ENCODE measurements around the gene PSME2. TPM values are rescaled to one million over a fixed set of nuclear protein-coding genes. Genes with fewer than 3 reads are reported as not detected.
A peak's percentile ranks its signal among the peaks of the same experiment; 100 is the strongest.

PSME2 gene
- total RNA-seq, 1 experiment from 2014 or later = 162 TPM

DNA sequence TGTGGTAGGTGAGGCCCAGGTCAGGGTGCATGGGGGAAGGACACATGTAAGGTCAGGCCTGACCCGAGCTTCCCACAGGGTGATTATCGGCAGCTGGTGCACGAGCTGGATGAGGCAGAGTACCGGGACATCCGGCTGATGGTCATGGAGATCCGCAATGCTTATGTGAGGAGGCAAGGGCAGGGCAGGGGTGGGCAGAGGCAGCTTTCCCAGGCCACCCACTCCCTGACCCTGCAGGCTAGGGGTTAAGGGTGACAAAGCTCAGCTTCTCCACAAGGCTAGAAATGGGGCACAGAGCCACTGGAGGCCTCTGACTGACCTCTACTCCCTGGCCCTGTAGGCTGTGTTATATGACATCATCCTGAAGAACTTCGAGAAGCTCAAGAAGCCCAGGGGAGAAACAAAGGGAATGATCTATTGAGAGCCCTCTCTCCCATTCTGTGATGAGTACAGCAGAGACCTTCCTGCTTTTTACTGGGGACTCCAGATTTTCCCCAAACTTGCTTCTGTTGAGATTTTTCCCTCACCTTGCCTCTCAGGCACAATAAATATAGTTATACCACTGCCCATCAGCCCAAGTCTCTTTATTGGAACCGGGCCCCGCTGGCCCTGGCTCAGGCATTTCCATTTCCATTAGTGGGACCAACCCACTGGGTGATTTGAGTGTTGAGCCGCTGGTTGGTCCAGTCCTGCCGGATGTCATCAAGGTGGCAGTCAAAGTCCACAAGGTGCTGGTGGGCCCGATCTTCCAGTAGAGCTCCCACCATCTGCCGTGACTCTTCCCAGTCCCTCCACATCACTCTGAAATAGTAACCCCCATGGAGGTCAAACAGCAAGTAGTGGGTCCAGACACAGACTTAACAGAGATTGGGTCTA lies 7.8 kb downstream of the PSME2 start:
- in situ Hi-C loops (cut with HindIII; ENCODE audit: low sequenced_read_pairs) = no loop called here
- DNase-seq (ENCODE audit: low spot score) = no peak

DNA sequence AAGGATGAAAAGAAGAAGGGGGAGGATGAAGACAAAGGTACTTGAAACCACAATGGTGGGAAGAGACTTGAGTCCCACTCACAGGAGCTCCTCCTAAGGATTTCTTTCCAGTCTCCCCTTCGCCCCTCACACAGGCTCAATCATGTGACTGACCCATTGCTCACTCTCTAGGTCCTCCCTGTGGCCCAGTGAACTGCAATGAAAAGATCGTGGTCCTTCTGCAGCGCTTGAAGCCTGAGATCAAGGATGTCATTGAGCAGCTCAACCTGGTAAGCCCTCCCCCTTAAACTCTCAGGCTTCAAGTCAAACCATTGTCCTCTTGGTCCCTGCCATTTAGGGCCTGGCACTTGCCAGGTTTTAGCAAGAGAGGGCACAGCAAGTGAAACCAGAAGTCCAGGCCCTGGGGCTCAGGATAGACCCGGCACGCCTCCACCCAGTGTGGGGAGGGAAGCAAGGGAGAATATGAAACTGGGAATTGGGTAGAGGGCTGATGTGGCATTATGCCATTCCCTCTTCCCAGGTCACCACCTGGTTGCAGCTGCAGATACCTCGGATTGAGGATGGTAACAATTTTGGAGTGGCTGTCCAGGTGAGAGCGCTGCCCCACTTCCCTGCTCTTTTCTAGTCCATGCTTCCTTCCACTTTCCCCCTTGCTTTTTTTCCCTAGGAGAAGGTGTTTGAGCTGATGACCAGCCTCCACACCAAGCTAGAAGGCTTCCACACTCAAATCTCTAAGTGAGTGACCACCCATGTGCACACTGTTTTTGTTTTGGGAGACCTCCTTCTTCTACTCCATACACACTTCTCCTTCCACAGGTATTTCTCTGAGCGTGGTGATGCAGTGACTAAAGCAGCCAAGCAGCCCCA lies 8.6 kb downstream of the PSME2 start:
- in situ Hi-C loops (cut with HindIII; ENCODE audit: low sequenced_read_pairs) = no loop called here
- peak; percentile 13 for DNase-seq (ENCODE audit: low spot score)

DNA sequence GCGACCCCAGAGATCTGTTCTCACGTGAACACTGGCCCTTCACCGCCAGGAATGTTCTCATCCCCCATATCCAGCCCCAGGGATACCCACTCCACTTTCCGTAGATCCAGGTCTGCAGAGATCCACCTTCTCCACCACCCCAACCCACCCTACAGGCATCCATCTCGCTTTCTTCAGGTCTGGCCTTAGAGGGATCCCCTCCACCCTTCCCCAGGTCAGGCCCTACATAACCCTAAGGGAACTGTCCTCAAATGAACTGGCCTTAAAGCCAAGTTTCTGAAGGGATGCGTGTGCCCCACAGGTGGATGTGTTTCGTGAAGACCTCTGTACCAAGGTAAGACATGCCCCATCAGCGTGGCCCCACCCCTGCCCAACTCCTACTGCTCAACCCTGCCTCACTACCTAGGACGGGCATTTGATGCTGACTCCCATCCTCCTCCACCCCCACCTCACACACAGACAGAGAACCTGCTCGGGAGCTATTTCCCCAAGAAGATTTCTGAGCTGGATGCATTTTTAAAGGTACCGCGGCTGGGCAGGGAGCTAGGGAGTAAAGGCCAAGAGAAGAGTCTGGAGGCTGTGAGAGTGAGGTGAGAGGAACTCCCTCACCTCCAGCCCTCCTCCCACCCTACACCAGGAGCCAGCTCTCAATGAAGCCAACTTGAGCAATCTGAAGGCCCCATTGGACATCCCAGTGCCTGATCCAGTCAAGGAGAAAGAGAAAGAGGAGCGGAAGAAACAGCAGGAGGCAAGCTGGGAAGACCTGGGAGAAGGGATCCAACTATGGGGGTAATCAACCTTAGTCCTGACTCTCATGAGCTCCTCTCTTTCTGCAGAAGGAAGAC lies 9.5 kb downstream of the PSME2 start:
- peak; percentile 15 for DNase-seq (ENCODE audit: low spot score)
- in situ Hi-C loops (cut with HindIII; ENCODE audit: low sequenced_read_pairs) = no loop called here

DNA sequence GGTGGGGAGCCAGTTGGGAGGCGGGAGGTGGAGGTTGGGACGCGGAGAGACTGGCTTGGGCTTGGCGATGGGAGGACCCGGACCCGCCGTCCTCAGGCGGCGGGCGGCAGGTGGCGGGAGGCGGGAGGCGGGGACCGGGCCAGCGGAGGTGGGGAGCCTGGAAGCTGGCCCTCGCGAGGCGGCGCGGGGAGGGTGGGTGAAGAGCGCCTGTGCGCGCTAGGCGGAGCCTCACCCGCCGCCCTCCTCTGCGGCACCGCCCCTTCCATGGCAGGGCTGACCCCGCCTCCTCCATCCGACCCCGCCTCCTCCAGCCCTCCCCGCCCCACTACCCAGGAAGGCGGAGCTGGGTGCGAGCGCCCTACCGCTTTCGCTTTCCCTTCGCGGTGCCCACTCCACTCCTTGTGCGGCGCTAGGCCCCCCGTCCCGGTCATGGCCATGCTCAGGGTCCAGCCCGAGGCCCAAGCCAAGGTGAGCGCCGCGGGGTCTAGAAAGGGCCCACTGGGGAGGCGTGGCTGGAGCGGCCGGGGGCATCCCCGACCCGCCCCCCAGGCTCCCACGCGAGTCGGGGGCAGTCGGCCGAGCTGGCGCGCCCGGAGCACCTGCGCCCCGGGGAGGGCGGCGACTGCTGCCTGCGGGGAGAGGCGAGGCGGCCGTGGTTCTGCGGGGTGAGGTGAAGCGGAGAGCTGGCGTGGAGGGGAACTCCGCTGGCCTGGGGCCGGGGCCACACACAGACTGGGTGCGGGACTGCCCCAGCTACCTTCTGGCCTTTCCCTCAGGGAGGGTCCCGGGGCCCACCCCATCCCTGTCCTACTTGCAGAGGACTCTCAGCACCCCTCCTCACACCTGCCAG lies 10.4 kb downstream of the PSME2 start, which contains the start of gene PSME1:
Gene PSME1 (plus strand): TSS at position 361 of the 850 bp plus-strand sequence. CDS start 69 bp downstream, at position 430.
- in situ Hi-C loops (cut with HindIII; ENCODE audit: low sequenced_read_pairs) = no loop called here
- DNase-seq (ENCODE audit: low spot score) = peak; percentile 96

DNA sequence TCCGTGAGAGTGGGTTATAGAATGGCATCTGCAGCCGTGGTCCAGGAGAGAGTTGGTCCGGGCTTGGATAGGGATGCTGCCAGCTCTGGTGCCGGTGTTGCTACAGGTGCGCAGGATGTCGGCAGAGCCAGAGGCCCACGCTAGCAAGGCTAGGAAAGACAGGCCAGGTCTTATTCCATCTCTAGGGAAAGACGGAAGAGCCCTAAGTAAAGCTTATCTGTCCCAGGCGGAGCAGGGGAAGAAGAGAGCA lies 10.9 kb downstream of the PSME2 start:
- no peak for DNase-seq (ENCODE audit: low spot score)
- in situ Hi-C loops (cut with HindIII; ENCODE audit: low sequenced_read_pairs) = no loop called here

DNA sequence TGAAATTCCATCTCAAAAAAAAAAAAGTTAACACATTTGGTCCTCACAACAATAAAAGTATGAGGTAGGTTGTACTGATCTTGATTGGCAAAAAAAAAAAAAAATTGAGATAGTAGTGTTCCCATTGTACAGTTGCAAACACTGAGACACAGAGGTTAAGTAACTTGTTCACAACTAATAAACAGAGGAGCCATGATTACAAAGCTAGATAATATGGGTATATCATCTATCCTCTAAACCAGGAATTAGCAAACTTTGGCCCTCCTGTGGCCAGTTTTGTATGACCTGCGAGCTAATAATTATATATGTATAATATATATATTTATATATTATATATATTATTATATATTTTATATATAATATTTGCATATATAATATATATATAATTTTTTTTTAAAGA lies 12.7 kb downstream of the PSME2 start:
- in situ Hi-C loops (cut with HindIII; ENCODE audit: low sequenced_read_pairs) = no loop called here
- DNase-seq (ENCODE audit: low spot score) = no peak

DNA sequence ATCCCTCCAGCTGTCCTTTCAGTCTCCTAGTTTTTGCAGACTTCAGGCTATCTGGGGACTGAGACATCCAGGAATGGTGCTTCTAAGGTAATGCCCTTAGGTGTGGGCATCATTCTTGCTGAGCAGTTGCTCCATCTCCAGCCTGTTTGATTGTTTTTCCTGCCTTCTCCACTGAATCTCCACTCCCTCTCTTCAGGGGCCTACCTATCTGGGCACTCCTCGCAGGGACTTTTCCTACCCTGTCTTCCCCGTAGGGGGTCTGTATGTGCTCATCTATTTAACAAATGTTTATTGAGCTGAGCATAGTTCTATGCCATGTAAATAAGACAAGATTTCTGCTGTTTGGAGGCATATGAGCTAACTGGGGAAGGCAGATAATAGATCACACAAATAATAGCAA lies 13.4 kb downstream of the PSME2 start:
- in situ Hi-C loops (cut with HindIII; ENCODE audit: low sequenced_read_pairs) = no loop called here
- no peak for DNase-seq (ENCODE audit: low spot score)

DNA sequence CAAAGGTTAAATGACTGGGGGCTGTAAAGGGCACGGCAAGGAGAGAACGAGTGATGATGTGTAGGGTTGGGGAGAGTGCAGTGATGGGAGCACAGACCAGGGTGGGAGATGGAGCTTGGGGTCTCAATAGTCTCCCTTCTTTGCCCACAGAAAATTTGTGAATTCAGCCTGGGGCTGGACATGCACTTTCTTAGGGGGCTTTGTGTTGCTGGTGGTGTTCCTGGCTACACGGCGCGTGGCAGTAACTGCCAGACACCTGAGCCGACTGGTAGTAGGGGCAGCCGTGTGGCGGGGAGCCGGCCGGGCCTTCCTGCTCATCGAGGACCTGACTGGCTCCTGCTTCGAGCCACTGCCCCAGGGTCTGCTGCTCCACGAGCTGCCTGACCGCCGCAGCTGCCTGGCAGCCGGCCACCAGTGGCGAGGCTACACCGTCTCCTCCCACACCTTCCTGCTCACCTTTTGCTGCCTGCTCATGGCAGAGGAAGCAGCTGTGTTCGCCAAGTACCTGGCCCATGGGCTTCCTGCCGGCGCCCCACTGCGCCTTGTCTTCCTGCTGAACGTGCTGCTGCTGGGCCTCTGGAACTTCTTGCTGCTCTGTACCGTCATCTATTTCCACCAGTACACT lies 14.2 kb downstream of the PSME2 start:
- in situ Hi-C loops (cut with HindIII; ENCODE audit: low sequenced_read_pairs) = no loop called here
- DNase-seq (ENCODE audit: low spot score) = no peak

DNA sequence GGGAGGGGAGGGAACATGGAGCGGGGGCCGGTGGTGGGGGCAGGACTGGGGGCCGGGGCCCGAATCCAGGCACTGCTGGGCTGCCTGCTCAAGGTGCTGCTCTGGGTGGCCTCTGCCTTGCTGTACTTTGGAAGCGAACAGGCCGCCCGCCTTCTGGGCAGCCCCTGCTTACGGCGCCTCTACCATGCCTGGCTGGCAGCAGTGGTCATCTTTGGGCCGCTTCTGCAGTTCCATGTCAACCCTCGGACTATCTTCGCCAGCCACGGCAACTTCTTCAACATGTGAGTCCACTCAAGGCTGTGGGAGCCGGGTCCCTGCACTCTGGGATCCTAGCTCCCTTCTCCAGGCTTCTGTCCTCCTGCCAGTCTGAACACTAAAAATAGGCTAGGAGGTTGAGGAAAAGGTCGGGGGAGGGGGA lies 14.9 kb downstream of the PSME2 start:
- in situ Hi-C loops (cut with HindIII; ENCODE audit: low sequenced_read_pairs) = no loop called here
- DNase-seq (ENCODE audit: low spot score) = no peak

DNA sequence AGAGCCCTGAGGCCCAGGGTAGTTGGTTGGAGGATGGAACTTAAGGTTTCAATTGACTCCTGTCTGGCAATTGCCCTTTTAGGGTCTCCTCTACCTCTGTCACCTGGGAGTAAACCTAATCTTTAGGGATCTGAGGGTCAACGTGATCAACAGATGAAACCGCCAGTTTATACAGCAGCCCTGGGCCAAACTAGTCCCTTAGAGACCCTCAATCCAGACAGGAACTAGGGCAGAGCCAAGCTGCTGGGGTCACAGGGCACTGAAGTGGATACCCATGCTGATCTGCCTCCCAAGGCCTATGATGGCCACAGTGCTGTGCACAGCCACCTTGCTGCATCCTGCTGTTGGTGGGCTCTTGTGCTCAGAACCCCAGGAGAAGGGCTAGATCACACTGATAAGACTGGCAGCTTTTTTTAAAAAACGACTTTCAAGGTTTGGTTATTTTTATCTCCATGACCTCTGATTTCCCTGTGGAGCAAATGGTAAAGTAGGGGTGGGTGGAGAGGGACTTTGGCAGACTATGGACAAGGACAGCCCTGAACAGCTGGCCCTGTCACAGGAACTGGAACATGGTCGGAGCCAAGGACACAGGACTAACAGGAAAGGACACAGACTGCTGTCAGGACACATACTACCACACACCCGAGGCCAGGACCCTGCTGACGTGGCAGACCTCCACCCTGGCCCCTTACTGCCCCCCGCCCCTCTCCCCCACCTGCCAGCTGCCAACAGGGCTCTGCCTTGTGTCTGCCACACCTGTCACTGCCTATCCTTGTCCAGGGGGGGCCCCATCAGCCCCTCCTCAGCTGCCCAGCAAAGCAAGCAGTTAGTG lies 15.5 kb downstream of the PSME2 start:
- in situ Hi-C loops (cut with HindIII; ENCODE audit: low sequenced_read_pairs) = no loop called here
- no peak for DNase-seq (ENCODE audit: low spot score)

DNA sequence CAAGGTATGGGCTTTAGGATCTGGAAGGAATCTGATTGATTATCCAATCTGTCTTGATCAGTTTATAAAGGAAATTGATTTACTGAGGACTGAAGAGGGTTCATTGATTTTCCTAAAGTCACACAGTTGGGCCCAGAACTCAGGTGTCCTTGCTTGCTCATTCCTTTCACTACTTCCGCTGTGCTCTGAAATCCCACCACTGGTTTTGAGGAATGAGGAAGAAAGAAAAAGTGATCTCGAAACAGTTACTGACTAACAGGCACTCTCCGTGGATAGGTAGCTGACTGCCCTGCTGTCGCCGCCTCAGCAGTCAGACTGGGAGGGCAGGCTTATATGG lies 16.1 kb downstream of the PSME2 start, which contains the start of gene FITM1:
Gene FITM1 (plus strand): TSS at position 280 of the 337 bp plus-strand sequence. CDS start 905 bp downstream, outside the sequence.
- in situ Hi-C loops (cut with HindIII; ENCODE audit: low sequenced_read_pairs) = no loop called here
- DNase-seq (ENCODE audit: low spot score) = no peak

DNA sequence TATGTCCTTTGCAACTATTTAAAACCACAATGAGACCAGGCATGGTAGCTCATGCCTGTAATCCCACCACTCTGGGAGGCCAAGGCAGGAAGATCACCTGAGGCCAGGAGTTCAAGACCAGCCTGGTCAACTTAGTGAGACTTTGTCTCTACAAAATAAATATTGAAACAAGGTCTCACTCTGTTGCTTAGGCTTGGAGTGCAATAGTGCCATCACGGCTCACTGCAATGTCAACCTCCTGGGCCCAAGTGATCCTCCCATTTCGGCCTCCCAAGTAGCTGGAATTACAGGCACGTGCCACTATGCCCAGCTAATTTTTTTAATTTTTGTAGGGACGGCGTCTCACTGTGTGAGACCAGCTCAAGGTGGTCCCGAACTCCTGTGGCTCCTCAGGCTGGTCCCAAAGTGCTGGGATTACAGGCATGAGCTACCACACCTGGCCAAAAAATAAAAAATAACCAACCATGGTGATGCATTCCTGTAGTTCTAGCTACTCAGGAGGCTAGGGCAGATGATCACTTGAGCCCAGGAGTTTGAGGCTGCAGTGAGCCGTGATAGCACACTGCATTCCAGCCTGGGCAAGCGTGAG lies 16.9 kb downstream of the PSME2 start:
- no peak for DNase-seq (ENCODE audit: low spot score)
- in situ Hi-C loops (cut with HindIII; ENCODE audit: low sequenced_read_pairs) = no loop called here

DNA sequence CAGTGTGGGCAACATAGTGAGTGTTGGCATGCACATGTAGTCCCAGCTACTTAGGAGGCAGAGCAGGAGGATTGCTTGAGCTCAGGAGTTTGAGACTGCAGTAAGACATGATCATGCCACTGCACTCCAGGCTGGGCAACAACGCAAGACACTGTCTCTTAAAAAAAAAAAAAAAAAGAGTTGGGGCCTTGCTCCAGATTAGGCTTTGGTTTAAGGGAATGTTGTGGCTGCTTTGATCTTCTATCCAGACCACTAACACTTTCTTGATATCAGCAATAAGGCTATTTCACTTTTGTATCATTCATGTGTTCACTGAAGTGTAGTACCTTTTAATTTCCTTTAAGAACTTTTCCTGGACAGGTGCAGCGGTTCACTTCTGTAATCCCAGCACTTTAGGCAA lies 18.7 kb downstream of the PSME2 start:
- in situ Hi-C loops (cut with HindIII; ENCODE audit: low sequenced_read_pairs) = no loop called here
- DNase-seq (ENCODE audit: low spot score) = no peak

DNA sequence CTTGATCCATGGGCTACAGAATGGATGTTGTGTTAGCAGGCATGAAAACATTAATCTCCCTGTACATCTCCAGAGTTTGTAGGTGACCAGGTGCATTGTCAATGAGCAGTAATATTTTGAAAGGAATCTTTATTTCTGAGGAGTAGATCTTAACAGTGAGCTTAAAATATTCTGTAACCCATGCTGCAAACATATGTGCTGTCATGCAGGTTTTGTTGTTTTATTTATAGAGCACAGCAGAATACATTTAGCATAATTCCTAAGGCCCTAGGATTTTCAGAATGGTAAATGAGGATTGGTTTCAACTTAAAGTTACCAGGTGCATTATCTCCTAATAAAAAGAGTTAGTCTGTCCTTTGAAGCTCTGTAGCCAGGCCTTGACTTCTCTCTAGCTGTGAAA lies 19.5 kb downstream of the PSME2 start:
- no peak for DNase-seq (ENCODE audit: low spot score)
- in situ Hi-C loops (cut with HindIII; ENCODE audit: low sequenced_read_pairs) = no loop called here

DNA sequence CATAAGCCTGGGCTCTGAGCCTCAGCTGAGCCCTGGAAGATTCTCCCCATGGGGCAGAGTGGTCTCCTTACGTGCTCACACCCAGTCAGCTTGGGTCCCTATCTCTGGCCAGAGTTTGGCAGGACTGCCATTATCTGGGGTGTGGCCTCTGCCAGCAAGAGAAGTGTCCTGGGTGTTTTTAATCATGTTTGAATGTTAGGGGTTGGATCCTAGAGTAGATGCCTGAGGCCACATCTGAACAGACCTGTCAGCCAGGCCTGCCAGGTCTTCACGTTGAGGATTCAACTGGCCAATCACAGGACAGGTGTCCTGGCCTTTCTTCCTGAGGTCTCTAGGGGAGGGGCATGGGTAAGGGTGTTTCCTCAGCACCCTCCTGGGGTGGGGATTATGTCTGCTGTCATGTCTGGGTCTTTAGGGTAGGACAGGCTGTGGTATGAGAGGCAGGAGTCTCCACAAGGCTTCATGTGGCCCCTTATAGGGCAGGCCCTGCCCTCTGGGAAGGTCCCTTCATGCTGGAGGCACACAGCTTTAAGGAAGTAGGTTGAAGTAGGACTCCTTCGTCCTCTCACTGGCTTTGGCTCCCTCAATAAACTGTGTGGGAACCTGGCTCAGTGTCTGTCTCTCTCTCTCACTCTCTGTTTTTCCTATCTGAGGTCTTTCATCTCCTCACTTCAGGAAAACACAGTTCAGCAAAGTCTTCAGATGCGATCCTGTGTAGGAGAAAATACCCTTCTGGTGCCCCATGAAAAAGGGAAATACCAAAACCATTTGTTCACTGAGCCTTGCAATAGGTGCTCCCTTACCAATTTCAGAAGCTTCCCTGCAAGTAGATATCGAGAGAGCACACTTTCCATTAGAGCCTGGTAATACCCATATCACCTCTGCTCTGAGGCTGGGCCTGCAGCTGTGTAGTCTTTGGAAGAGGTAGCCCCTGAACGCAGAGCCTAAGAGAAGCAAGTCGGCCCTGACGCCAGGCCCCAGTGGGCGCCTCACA lies 22.7 kb downstream of the PSME2 start:
- in situ Hi-C loops (cut with HindIII; ENCODE audit: low sequenced_read_pairs) = no loop called here
- DNase-seq (ENCODE audit: low spot score) = no peak

DNA sequence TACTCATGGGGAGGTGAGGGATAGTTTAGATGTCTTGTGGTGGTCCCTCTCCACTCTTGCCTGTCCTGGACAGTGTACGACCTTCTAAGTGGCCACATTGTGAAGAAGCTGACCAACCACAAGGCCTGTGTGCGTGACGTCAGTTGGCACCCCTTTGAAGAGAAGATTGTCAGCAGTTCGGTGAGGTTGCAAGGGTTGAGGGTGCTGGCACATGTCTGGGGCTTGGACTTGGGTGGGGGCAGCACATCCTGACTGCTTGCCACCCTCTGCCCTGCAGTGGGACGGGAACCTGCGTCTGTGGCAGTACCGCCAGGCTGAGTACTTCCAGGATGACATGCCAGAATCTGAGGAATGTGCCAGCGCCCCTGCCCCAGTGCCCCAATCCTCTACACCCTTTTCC lies 23.5 kb downstream of the PSME2 start:
- no peak for DNase-seq (ENCODE audit: low spot score)
- in situ Hi-C loops (cut with HindIII; ENCODE audit: low sequenced_read_pairs) = no loop called here
